GM12872 (cell line): ENCODE measurements around the gene CCL19.

Experiments used
- TF ChIP-seq, protein P1 (sequence below): IDR thresholded peaks from 3 replicates; pipeline ENCODE4 v1.5.1; 2011; ENCODE audit warnings: low read depth, mild to moderate bottlenecking, low read length, moderate library complexity; ENCODE audit not compliant: insufficient read depth

CCL19 gene

DNA sequence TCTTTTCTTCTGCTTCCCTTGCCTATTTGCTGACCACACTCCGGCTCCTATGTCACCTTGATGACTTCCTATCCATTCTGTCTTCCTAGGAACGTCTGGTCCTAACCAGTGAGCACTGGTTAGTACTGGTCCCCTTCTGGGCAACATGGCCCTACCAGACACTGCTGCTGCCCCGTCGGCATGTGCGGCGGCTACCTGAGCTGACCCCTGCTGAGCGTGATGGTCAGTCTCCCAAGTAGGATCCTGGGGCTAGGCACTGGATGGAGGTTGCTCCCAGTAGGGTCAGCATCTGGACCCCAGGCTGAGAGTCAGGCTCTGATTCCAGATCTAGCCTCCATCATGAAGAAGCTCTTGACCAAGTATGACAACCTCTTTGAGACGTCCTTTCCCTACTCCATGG lies 42.4 kb downstream of the CCL19 start:
- TF ChIP-seq, protein P1, sequence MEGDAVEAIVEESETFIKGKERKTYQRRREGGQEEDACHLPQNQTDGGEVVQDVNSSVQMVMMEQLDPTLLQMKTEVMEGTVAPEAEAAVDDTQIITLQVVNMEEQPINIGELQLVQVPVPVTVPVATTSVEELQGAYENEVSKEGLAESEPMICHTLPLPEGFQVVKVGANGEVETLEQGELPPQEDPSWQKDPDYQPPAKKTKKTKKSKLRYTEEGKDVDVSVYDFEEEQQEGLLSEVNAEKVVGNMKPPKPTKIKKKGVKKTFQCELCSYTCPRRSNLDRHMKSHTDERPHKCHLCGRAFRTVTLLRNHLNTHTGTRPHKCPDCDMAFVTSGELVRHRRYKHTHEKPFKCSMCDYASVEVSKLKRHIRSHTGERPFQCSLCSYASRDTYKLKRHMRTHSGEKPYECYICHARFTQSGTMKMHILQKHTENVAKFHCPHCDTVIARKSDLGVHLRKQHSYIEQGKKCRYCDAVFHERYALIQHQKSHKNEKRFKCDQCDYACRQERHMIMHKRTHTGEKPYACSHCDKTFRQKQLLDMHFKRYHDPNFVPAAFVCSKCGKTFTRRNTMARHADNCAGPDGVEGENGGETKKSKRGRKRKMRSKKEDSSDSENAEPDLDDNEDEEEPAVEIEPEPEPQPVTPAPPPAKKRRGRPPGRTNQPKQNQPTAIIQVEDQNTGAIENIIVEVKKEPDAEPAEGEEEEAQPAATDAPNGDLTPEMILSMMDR, result no peak

GRCh38 chr9:34647651-34648050 lies 43.4 kb downstream of the CCL19 start:
- TF ChIP-seq, protein P1, result no peak

- TF ChIP-seq, protein P1, result no peak
Observed at GRCh38 chr9:34647084-34647403, 44.0 kb downstream of the CCL19 start.

- TF ChIP-seq, protein P1, result peak; percentile 66
Observed at GRCh38 chr9:34646211-34647083, 44.6 kb downstream of the CCL19 start, which contains the start of gene GALT. Gene GALT, plus strand, starts transcription at chr9:34646675. Its CDS starts 30 bp downstream, at chr9:34646705.

DNA sequence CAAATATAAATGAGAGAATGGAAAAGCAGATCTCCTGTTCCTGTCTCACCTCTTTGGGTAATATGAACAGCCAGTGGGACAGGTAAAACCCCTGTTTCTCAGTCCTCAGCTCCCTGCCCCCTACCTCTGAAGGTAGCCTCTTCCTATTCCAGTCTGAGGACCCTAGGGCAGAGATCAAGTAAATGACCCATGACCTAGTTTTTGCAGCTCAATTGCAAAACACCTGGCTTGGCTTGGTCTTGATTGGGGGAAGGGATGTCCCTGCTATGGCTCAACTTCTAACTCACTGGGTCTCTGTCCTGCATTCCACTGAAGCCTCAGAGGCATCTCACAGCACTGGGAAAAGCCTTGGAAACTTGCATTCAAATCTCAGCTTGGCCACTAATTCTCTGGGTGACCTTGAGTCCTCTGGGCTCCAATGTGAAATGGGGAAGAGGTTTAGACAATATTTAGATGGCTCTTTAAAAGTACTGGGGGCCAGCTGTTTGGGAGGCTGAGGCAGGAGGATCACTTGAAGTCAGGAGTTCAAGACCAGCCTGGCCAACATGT lies 46.2 kb downstream of the CCL19 start:
- TF ChIP-seq, protein P1, result no peak

DNA sequence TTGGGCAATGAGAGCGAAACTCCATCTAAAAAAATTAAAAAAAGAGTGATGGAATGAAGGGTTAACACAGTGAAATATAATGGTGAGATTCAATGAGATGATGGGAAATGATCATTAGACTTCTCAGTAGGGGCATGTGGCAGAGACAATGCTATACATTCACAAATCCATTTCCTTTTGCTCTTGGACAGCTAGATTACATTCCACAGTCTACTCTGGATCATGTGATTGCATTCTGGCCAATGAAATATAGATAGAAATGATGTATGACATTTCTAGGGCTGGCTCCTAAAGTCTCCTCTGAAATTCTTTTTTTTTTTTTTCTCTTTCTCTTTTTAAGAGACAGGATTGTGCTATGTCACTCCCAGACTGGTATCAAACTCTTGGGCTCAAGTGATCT lies 48.4 kb downstream of the CCL19 start:
- TF ChIP-seq, protein P1, result no peak
